GM18951 (cell line): Measurements from ENCODE around the gene SIK3.

Source experiments
- POLR2A ChIP-seq: IDR thresholded peaks from 4 replicates; pipeline ENCODE4 v1.6.1; 2011; ENCODE audit warnings: mild to moderate bottlenecking; ENCODE audit not compliant: insufficient read length, insufficient read depth; ENCODE audit errors: extremely low read depth
- in situ Hi-C: fragments of 300-500 bp; cut with MboI; formaldehyde crosslinking; loops from one replicate; pipeline ENCODE4 v1.12.0; 2022; ENCODE audit warnings: low sequenced_read_pairs, mixed read lengths, inconsistent platforms; ENCODE audit not compliant: unreplicated experiment

SIK3 gene

GRCh38 chr11:116829525-116830183 lies 268.6 kb downstream of the SIK3 start, which contains the start of gene APOC3:
Gene APOC3, plus strand, starts transcription at chr11:116829907. Its CDS starts 676 bp downstream, at chr11:116830583.
- in situ Hi-C loops = no loop called here
- no peak for TF ChIP-seq POLR2A

- in situ Hi-C loops = no loop called here
- TF ChIP-seq POLR2A = no peak
These were observed 269.4 kb downstream of the SIK3 start for GRCh38 chr11:116828632-116829524.

GRCh38 chr11:116827461-116827860 lies 270.8 kb downstream of the SIK3 start:
- in situ Hi-C loops = no loop called here

GRCh38 chr11:116826751-116827431 lies 271.3 kb downstream of the SIK3 start:
- TF ChIP-seq POLR2A = no peak
- in situ Hi-C loops = no loop called here

More at GRCh38 chr11:116827461-116827860, 270.8 kb downstream of the SIK3 start:
- TF ChIP-seq POLR2A = no peak

GRCh38 chr11:116825854-116826750 lies 272.1 kb downstream of the SIK3 start:
- in situ Hi-C loops = no loop called here
- TF ChIP-seq POLR2A = no peak

GRCh38 chr11:116825434-116825833 lies 272.8 kb downstream of the SIK3 start:
- no peak for TF ChIP-seq POLR2A
- in situ Hi-C loops = no loop called here

GRCh38 chr11:116823031-116823843 lies 275.0 kb downstream of the SIK3 start, which contains the start of gene APOA4:
Gene APOA4, minus strand, starts transcription at chr11:116823304. Its CDS starts 113 bp downstream, at chr11:116823191.
- TF ChIP-seq POLR2A = no peak
- in situ Hi-C loops = no loop called here

GRCh38 chr11:116822575-116822974 lies 275.7 kb downstream of the SIK3 start:
- TF ChIP-seq POLR2A = no peak
- in situ Hi-C loops = no loop called here

GRCh38 chr11:116821050-116821918 lies 276.9 kb downstream of the SIK3 start:
- no peak for TF ChIP-seq POLR2A
- in situ Hi-C loops = no loop called here

- TF ChIP-seq POLR2A = no peak
- in situ Hi-C loops = no loop called here
These were observed 279.2 kb downstream of the SIK3 start for GRCh38 chr11:116819049-116819448.

GRCh38 chr11:116814502-116814901 lies 283.7 kb downstream of the SIK3 start:
- in situ Hi-C loops = no loop called here
- TF ChIP-seq POLR2A = no peak
